Tibial artery (tissue), 4 donors: ENCODE measurements around the gene OLIG1.

ENCODE experiments used
- DNase-seq, 2 donors: peaks; one replicate each; pipeline ENCODE4 v3.0.0-alpha.2; 2019
- H3K27ac ChIP-seq, 2 donors: fragments of 200-600 bp; sonication (generic) in 1 of 2; 1 replicate in 1 of 2; 2 replicates in 1 of 2; pipeline ENCODE4 v1.5.1; 2018 to 2019; ENCODE audit warnings: mild to moderate bottlenecking in 1 of 2
- H3K27me3 ChIP-seq, 2 donors: fragments of 200-600 bp; sonication (generic) in 1 of 2; one replicate each; pipeline versions ENCODE4 v1.5.1 to v1.6.0; 2016 to 2019
- H3K36me3 ChIP-seq, 3 donors: fragments of 200-600 bp; sonication (generic) in 2 of 3; one replicate each; pipeline ENCODE4 v1.5.1; 2016 to 2019; ENCODE audit warnings: mild to moderate bottlenecking in 2 of 3
- H3K4me1 ChIP-seq, 4 donors: fragments of 200-600 bp; sonication (generic) in 2 of 4; 1 replicate in 3 of 4; 2 replicates in 1 of 4; pipeline ENCODE4 v1.5.1; 2016 to 2019
- H3K4me3 ChIP-seq, 2 donors: fragments of 200-600 bp; sonication (generic) in 1 of 2; 1 replicate in 1 of 2; 2 replicates in 1 of 2; pipeline ENCODE4 v1.5.1; 2018 to 2019; ENCODE audit warnings: mild to moderate bottlenecking in 2 of 2
- H3K9me3 ChIP-seq, 3 donors: fragments of 200-600 bp; sonication (generic) in 1 of 3; one replicate each; pipeline ENCODE4 v1.5.1; 2016 to 2019
- CTCF ChIP-seq, 2 experiments: fragments of 200-600 bp in 1 of 2; fragments of 450-650 bp in 1 of 2; IDR thresholded peaks; one replicate each; pipeline ENCODE4 v1.5.1; 2017 to 2019; ENCODE audit warnings: antibody characterized with exemption in 2 of 2, mild to moderate bottlenecking in 1 of 2, moderate library complexity in 1 of 2
- intact Hi-C: fragments of 100-400 bp; cut with DNase I; formaldehyde crosslinking; loops from one replicate; pipeline ENCODE4 v1.15.0; 2023; ENCODE audit warnings: low total_unique reads

OLIG1 gene

GRCh38 chr21:33108228-33108627 is 38.3 kb downstream of the OLIG1 start:
- H3K4me3 ChIP-seq, result no peak overlapping the region
- H3K9me3 ChIP-seq, result no peaks in the 10 kb centered on the region
- intact Hi-C loops, result no loop called here
- H3K27me3 ChIP-seq, result peaks cover 0 to 60% of the 10 kb centered on the region in 2 donors
- no peak overlapping the region for H3K27ac ChIP-seq
- no peaks in the 10 kb centered on the region for H3K36me3 ChIP-seq
- no peak for TF ChIP-seq CTCF (IDR thresholded peaks at IDR 0.05)
- no peak for DNase-seq
- peaks cover 0 to 5% (median 0%) of the 10 kb centered on the region in 4 donors for H3K4me1 ChIP-seq

GRCh38 chr21:33109574-33110339 is 39.8 kb downstream of the OLIG1 start:
- intact Hi-C loops, result no loop called here
- Histone ChIP-seq H3K36me3 (no peaks in the 10 kb centered on the region), H3K9me3 (no peaks in the 10 kb centered on the region), H3K4me1 (peaks cover 0 to 5% (median 0%) of the 10 kb centered on the region in 4 donors), H3K4me3 (no peak overlapping the region), H3K27me3 (peaks cover 0 to 67% of the 10 kb centered on the region in 2 donors), H3K27ac (no peak overlapping the region)
- TF ChIP-seq CTCF (IDR thresholded peaks at IDR 0.05), result no peak
- DNase-seq, result no peak

GRCh38 chr21:33110340-33110715 is 40.4 kb downstream of the OLIG1 start:
- intact Hi-C loops, result no loop called here
- Histone ChIP-seq H3K27ac (no peak overlapping the region), H3K36me3 (no peaks in the 10 kb centered on the region), H3K4me1 (peaks cover 0 to 5% (median 0%) of the 10 kb centered on the region in 4 donors), H3K4me3 (no peak overlapping the region), H3K9me3 (no peaks in the 10 kb centered on the region), H3K27me3 (peaks cover 0 to 71% of the 10 kb centered on the region in 2 donors)
- no peak for TF ChIP-seq CTCF (IDR thresholded peaks at IDR 0.05)
- DNase-seq, result no peak

DNA sequence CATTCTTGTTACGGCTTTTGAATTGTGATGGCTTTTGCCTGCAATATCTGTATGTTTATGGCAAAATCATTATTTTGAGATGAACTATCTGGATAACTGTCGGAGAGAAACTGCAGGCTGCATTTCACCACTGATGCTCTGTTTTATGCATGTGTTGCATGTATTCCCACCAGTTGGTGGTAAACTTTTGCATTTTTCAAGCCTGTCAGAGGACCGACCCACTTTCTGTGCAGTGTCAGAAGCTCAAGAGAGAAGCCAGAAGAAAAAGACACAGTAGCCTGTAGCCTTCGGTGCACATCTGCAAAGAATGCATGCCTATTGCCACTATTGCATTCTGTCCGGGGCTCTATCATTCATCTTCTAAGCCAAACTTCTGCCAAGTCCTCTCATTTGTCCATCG is 41.6 kb downstream of the OLIG1 start:
- peaks cover 0 to 5% (median 0%) of the 10 kb centered on the region in 4 donors for H3K4me1 ChIP-seq
- no peak overlapping the region for H3K27ac ChIP-seq
- H3K9me3 ChIP-seq, result no peaks in the 10 kb centered on the region
- no peak for DNase-seq
- peaks cover 0 to 83% of the 10 kb centered on the region in 2 donors for H3K27me3 ChIP-seq
- H3K36me3 ChIP-seq, result no peaks in the 10 kb centered on the region
- intact Hi-C loops, result no loop called here
- no peak for TF ChIP-seq CTCF (IDR thresholded peaks at IDR 0.05)
- no peak overlapping the region for H3K4me3 ChIP-seq

- no peak overlapping the region for H3K4me3 ChIP-seq
- no peak overlapping the region for H3K27ac ChIP-seq
- H3K4me1 ChIP-seq, result peaks cover 0 to 5% (median 0%) of the 10 kb centered on the region in 4 donors
- H3K27me3 ChIP-seq, result peaks cover 0 to 89% of the 10 kb centered on the region in 2 donors
- no peaks in the 10 kb centered on the region for H3K36me3 ChIP-seq
- no peak for TF ChIP-seq CTCF (IDR thresholded peaks at IDR 0.05)
- H3K9me3 ChIP-seq, result no peaks in the 10 kb centered on the region
- DNase-seq, result no peak
- intact Hi-C loops, result no loop called here
Measured at GRCh38 chr21:33112151-33112550, 42.2 kb downstream of the OLIG1 start.
